ENCODE results near the gene BLOC1S6. TPM values are rescaled to one million over a fixed set of nuclear protein-coding genes. Genes with fewer than 3 reads are reported as not detected.

Gene BLOC1S6
- total and polyA plus RNA-seq, 9 of the 15 experiments (the other 6 are each of a cell fraction or from before 2014, with no cell fraction given): 18.2 to 72.4 (median 38.4) TPM

GRCh38 chr15:45583731-45584639 lies 3.2 kb upstream of the BLOC1S6 start (continued):
- peak; percentile 91 for TF ChIP-seq RNF219 (CRISPR knock-in tag; IDR thresholded peaks at IDR 0.05)
- TF ChIP-seq GMEB1 (CRISPR knock-in tag; IDR thresholded peaks at IDR 0.05): peak; percentile 88
- no peak for TF ChIP-seq ZBTB43 (CRISPR knock-in tag; IDR thresholded peaks at IDR 0.05)
- TF ChIP-seq SRSF3 (IDR thresholded peaks at IDR 0.05; ENCODE audit: insufficient read depth, low read length): no peak
- no peak for TF ChIP-seq BCOR (IDR thresholded peaks at IDR 0.05)
- TF ChIP-seq ARNT (IDR thresholded peaks at IDR 0.05): no peak
- TF ChIP-seq TOE1 (IDR thresholded peaks at IDR 0.05; ENCODE audit: borderline replicate concordance): no peak
- no peak for TF ChIP-seq TOE1 (CRISPR knock-in tag; IDR thresholded peaks at IDR 0.05; ENCODE audit: borderline replicate concordance, low read depth)
- TF ChIP-seq ZNF431 (CRISPR knock-in tag; IDR thresholded peaks at IDR 0.05): no peak
- no peak for TF ChIP-seq SREBF1 (IDR thresholded peaks at IDR 0.05; ENCODE audit: borderline replicate concordance, low read depth, low read length)
- TF ChIP-seq KAT8 (IDR thresholded peaks at IDR 0.05; ENCODE audit: low read depth): no peak
- TF ChIP-seq ARID4B (CRISPR knock-in tag; IDR thresholded peaks at IDR 0.05): no peak
- TF ChIP-seq ZC3H4 (CRISPR knock-in tag; IDR thresholded peaks at IDR 0.05; ENCODE audit: borderline replicate concordance): no peak
- TF ChIP-seq HSF4 (CRISPR knock-in tag; IDR thresholded peaks at IDR 0.05; ENCODE audit: borderline replicate concordance): peak; percentile 91; the same call in 1 of the 2 replicates
- no peak; a peak in 1 of 4 replicates for TF ChIP-seq FOXK2 (conservative IDR thresholded peaks at IDR 0.05 in 1 of 2, IDR thresholded peaks at IDR 0.05 in 1 of 2; ENCODE audit: low read depth in 2 of 2)
- peak in 1 of 2 experiments; percentile 90; a peak in 2 of 4 replicates for TF ChIP-seq MAZ (CRISPR knock-in tag; conservative IDR thresholded peaks at IDR 0.05 in 1 of 2, IDR thresholded peaks at IDR 0.05 in 1 of 2)
- TF ChIP-seq HEY1 (CRISPR knock-in tag; IDR thresholded peaks at IDR 0.05; ENCODE audit: borderline replicate concordance): 0 out of 2 replicates have a peak, but pooled peaks have one; percentile 75

Data from K562 (cell line).